GM18861 (cell line): ENCODE data around the gene UBE2E2.

Experiments
- ATAC-seq: cut with Tn5 transposase; IDR thresholded peaks from one replicate; pipeline ENCODE4 v1.9.1; 2021; ENCODE audit not compliant: unreplicated experiment

Gene UBE2E2

DNA sequence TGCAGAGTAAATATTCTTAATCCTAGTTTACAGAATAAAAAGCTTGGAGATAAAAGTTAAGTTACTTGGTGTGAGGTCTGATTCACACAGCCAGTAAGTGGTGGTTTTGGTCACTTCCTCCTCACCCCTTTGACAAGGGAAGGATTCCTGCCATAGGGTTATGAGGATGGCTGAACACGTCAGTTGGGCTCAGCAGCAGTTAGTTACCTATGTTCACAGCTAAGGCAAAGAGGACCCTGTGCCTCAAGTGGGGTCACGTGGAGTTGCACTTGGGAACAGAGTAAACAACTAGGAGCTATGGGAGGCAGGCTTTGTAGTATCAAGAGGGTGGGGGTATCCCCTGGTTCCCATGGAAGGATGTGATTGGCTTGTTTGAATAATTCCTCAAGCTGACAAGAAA, 232.2 kb downstream of the UBE2E2 start:
- ATAC-seq, result no peak

DNA sequence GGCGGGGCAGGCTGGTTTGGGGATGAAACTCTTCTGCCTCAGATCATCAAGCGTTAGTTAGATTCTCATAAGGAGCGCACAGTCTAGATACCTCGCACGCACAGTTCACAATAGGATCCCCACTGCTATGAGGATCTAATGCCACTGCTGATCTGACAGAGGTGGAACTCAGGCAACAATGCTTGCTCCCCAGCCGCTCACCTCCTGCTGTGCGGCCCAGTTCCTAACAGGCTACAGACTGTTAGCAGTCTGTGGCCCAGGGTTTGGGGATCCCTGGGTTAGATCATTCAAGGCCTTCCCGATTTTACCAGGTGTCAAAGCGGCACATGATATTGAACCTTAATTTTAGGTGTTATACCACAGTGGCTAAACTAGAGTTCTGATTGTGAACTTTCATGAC, 232.8 kb downstream of the UBE2E2 start:
- ATAC-seq, result no peak

DNA sequence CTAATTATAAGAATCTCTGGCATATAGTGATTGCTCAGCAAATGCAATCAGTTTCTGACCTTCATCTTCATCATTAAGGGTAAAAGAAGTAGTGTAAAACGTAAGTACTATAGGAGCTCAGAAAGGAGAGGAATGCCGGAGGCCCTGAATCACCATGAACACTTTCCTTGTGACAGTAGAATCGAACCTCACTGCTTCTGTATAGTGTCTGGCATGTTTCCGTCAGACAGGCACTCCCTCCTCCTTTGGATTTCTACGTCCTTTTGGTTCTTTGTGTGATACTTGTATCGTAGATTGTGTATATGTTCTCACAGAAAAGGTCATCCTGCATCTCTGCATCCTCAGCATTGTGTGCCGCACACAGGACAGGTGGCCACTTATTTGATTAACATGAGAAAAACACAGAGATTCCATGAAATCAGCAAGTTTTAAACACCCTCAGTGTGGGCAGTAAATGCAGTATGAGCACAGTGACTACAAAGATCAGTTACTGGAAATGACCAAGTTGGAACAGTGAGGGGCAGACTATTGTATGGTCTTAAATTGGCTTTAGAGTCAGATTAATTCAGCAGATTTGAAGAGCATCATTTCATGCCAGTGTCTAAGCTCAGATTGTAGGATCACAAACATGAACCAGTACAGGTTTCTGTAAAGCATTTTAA, 234.5 kb downstream of the UBE2E2 start:
- no peak for ATAC-seq

DNA sequence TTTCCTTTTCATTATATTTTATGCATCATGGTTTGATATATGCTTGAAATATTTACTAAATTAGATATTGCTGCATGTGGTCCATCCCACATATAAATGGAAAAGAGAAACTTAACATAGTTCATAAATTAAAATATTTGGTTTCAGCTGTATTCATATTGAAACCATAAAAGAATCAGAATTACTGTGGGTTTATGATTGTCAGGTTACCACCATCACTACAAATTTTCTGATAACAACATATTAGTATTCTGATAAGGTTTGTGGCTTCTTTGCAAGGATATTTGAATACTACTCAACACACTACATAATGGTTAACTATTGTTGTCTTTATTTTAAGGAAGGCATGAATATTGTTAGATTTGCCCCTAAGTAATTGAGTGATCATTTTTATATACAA, 235.5 kb downstream of the UBE2E2 start:
- ATAC-seq, result peak; percentile 57

DNA sequence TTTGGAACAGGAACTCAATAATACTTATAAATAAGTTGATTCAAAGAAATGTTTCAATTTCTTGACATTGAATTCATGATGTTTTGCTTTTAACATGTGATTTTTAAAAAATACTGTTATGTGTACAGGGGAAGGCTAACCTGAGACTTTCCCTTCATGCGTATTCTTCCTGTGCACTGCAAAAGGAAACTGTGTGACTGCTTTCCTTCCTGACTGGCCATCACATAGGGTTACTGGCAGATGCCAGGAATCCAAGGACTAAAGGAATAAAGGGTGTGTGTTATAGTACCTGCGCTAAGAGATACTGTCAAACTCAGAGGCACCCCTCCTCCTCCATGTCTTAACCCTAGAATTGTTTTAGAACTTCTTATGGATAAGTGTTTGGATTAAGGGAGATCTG, 236.0 kb downstream of the UBE2E2 start:
- ATAC-seq, result no peak

DNA sequence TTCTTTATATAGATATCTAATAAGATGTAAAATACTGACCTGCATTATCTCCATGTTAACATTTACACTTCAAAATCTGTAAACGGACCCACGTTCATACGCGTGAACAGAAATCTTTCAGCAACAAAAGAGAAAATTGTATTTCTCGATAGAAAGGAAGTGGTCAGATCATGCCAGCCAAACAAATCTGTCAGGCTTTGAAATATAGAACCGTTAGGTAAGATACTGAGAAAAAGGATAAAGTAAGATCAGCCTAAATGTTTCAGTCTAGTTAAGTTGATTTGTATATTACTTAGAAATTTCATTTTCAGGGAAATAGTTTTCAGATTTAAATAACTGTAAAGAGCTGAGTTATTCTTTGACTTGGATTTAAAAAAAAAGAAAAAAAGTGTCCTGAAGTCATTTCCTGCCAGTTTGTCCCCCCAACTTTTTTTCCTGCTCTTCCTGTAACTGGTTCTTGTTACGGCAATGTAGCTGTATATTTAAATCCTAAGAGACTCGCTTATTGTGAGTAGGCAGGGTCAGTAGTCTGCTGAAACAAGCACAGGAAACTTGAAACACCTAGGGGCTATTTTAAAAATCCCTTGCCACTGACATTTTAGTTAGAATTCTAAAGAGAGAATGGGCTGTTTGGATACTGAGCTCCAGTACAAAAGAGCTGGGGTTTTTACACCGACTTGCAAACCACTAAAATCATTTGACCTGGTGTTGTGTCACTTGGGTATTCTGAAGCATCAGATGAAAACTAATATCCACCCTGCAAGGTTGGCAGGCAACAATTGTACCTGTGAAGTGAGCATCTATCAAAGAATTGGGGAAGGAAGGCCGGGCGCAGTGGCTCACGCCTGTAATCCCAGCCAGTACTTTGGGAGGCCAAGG, 237.5 kb downstream of the UBE2E2 start:
- no peak for ATAC-seq

DNA sequence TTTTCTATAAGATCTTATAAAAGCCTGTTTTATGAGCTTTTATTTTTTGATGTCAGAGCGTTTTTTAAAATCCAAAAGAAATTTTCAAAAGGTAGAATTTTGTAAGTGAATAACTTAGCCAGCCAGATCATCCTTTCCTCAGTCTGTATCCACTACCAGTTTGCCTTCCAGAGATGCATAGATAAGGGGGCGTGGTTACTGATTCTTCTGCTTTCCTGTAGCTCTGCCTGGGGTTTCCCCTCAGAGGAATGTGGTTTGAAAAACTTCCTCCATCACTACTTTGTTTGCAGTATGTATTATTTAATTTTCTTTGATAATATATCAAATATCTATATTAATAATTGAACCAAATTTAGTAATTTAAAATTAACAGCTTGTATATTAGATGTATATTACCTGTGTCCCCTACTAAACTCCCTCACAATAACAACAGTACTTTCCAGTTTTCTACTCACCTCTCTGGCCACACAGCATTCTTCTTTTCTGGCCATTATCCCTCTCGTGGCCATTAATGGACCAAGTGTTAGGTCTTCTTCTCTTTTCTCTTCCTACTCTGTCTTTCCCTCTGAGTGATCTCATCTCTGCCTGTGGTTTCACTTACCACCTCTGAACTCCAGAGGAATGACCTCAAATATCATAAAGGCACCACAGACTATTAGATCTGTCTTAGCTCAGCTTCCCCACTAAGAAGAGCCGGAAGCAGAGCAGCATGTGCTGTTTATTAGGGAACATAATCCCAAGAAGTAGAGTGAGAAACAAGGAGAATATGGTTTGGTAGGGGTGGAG, 239.7 kb downstream of the UBE2E2 start:
- peak; percentile 38 for ATAC-seq

DNA sequence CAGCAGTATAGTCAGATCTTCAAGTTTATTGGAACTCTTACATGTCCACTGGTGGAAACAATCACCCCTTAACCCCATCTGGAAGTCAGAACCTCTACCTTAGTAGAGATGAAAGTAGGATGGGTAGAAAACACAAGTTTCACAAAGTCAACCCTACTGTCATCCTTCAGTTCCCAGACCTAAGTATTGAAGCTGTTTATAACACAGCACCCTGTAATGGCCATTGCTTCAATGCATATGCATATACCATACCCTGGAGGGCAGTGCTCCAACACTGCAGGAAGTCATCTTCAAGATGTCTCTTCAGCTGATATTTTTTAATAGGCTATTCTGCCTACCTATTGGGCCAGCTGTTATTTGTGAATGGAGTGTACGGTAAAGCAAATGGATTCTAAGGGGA, 241.3 kb downstream of the UBE2E2 start:
- no peak for ATAC-seq

DNA sequence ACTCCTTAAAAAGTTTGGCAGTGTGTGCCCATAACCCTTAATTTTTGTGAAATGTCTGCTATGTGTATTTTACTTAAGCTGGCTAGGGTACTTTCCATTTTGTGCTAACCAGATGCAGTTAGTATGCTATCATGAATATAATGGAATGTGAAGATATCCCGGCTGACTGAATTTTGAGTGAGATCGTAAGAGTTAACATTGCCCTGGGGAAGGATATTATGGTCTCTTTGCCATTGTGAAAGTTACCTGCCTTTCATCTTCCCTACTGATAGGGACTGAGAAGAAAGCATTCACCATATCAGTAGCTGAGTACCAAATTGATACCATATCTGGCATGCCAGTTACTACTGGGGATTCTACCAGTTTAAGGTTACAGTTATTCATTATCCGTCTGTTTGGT, 243.2 kb downstream of the UBE2E2 start:
- ATAC-seq, result no peak

DNA sequence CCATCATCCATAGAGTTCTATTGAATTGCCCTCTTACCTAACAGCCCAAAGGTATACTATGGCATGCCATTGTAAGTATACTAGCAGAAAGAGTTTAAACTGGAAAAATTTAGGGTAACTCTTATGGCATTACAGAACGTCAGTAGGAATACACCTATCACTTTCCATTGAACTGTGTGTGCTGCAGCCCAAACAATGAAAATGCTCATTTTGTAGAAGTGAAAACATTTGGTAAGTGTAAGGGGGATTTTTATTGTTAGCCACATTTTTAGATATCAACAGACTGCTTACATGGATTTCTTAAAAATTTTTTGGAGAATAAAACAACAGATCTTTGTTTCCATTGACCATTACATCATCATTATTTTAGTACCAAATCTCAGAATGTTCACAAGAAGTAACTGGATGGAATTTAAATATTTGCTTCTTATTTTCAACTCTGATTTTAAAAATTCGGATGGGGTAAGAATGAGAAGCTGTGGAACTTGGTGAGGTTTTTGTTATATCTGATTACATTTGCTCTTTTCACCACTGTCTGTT, 245.9 kb downstream of the UBE2E2 start:
- no peak for ATAC-seq

DNA sequence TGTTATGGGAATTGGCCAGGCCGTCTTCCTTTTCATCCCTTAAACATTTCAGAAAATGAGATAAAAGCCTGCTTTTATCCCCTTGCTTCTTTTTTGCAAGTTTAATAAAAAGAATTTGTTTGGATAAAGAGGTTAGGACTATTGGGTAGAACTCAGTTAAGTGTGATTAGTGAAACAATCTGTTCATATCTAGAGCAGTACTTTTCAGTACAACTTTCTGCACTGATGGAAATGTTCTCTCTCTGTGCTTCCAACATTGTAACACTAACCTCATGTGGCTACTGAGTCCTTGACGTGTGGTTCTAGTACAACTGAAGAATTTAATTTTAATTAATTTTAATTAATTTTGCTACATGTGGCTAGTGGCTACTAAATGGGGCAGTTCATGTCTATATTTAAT, 246.9 kb downstream of the UBE2E2 start:
- no peak for ATAC-seq

DNA sequence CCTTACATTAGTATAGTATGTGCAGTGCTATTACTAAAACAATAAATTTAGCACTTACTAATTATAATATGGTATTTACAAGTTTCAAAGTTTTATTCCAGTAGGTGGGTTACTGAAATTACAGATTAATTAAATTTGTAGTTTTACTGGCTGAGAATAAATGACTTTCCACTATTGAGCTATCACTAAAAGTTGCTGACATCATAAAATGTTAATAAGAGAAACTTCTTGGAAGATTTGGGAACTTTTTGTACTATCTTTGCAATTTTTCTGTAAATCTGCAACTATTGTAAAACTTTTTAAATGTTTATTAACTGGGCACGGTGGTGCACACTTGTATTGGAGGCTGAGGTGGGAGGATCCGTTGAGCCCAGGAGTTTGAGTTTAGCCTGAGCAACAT, 247.7 kb downstream of the UBE2E2 start:
- no peak for ATAC-seq

DNA sequence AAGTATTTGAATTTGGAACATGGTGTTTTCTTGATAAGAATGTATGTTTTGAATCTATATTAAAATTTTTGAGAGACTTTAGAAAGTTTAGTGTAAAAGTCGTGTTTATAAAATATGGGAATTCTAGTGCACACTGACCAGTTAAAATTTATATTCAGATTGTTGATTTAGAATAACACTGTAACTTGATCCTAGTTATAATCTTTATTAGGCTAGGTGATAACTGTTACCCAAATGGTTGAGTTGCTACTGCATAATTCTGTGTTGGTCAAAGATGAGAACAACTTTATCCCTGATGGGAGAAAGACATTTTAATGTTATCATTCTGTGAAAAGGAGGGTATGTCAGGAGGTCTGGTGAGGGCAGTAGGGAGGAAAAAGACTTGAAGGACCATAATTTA, 249.3 kb downstream of the UBE2E2 start:
- no peak for ATAC-seq

DNA sequence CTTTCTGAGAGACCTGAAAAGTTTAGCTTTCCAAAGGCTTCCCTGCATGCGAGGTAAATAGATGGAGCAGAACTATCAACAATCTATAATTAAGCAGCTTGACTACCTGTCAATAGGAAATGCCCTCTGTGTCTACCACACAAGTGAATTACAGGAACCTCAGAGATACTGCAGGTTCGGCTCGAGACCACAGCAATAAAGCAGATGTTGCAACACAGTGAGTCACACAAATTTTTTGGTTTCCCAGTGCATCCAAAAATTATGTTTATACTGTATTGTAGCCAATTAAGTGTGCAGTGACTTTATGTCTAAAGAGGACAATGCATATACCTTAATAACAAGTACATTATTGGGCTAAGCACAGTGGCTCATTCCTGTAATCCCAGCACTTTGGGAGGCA, 252.0 kb downstream of the UBE2E2 start:
- ATAC-seq, result no peak

DNA sequence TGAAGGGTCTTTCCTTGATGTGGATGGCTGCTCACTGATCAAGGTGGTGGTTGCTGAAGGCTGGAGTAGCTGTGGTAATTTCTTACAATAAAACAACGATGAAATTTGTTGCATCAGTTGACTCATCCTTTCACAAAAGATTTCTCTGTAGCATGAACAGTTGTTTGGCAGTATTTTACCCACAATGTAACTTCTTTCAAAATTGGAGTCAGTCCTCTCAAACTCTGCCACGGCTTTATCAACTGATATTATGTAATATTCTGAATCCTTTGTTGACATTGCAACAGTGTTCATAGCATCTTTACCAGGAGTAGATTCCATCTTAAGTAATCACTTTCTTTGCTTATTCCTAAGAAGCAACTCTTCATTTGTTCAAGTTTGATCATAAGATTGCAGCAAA, 252.6 kb downstream of the UBE2E2 start:
- ATAC-seq, result no peak

DNA sequence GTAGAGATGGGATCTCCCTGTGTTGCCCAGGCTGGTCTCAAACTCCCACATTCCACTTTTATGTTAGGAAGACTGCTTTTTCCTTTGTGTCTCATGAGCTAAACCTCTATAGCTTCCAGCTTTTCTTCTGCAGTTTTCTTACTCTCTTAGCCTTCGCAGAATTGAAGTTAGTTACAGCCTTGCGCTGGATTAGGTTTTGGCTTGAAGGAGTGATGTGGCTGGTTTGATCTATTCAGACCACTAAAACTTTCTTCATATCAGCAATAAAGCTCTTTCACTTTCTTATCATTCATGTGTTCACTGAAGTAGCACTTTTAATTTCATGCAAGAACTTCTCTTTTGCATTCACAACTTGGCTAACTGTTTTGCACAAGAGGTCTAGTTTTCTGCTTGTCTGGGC, 254.6 kb downstream of the UBE2E2 start:
- ATAC-seq, result no peak

DNA sequence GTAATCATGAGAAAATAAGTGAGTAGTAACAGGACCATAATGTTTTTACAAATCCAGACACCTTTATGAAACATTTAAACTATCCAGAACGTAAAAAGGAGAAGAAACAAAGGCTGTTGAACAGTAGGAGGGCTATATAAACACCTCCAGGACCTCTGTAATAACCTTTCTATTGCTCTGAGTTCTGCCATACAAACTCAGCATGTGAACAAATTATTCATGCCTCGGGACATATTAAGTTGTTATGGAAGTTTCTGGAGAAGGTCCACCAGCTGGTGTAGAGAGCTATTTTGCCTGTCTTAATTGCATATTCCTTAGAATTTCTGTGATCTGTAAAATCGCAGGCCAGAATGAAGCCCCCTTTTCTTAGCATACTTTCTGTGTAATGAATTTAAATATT, 256.3 kb downstream of the UBE2E2 start:
- ATAC-seq, result no peak

DNA sequence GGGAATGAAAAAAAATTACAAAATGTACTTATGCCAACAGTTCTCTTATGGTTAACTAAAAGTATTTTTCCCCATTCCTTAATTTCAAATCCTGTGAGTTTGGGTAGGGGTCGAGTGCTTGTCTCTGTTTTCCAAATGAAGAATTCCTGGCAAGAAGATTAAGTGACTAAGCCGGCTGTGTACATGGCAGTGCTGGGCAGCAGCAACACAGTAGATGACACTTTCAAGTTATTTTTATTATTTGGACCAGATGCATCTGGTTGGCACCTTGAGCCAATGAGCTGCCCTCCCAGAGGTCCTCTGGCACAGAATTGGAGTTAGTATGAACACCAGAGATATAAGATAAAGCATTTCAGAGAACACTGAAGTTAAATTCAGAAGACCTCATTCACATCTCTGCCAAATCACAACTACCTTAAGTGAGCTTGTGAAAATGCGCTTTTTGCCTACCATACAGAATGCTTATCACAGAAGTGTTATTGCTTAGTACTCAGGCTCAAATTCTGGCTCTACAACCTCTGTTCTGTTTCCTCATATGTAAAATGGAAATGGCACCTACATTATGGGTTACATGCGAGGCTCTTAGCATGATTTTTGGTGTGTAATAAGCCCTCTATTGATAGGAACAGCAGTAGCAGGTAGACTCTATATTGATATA, 256.9 kb downstream of the UBE2E2 start:
- ATAC-seq, result no peak

DNA sequence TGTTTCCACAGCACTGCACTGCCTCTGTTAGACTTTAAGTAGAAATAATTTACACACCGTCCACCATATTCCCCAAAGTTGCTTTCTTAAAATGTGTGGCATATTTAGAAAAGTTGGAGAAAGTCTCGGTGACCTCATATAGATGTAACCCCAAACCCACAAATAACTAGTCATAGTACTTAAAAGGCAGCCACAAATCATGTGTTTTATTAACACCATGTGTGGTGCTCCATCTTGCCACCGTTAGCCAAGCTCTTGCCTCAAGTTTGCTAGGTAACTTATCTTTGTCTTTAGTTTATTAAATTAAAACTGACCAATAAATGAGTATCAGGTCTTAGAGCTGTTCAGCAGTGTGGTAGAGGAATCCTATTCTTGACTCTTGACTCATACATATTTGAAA, 257.9 kb downstream of the UBE2E2 start:
- no peak for ATAC-seq

DNA sequence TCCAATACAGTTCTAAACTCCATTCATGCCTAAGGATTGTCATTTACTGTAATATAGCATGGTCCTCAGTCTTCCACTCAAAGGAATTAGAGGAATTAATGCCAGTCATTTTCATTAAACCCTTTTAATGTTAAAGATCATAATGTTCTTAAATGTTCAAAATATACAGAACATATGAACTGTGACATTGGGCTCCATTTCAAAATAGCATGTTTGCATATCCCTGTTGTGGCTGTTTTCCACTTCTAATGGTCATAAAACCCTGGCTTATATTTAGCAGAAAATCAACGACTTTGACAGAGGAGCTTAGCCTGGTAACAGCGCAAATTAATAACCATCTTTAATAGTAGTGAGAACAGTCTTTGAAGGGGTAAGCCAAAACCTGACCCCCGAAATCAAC, 260.7 kb downstream of the UBE2E2 start:
- ATAC-seq, result no peak

DNA sequence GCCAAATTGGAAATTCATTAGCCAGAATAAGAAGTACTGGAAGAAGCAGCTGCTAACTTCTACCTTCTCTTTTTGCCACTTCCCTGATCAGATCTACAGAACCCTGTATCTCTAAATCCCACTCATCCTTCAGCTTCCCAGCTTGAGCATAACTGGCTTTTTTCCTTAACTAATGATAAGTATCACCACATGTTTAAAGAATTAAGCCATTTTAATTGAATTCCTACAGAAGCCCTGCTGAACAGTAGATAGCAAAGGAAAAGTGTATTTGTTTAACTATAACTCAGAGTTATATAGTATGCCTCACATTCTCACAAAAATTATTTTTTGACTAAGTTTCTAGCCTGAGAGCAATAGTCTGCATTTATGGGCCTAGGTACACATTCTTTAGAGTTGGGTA, 262.4 kb downstream of the UBE2E2 start:
- no peak for ATAC-seq
